Keratinocyte (primary cell): ENCODE results near the gene CD74. TPM values are rescaled to one million over a fixed set of nuclear protein-coding genes. Genes with fewer than 3 reads are reported as not detected.

ENCODE experiments used
- DNase-seq: peaks from one replicate; pipeline ENCODE4 v3.0.0-alpha.2; 2011; ENCODE audit warnings: low read depth, missing footprints, low spot score
- FAIRE-seq: peaks from 2 replicates; lab custom pipeline; 2011; peaks lifted over from hg19 to GRCh38; lab: Jason Lieb, UNC
- H2AFZ ChIP-seq: 2 replicates; pipeline ENCODE4 v1.6.0; 2012; ENCODE audit warnings: low read length, control low read depth, inconsistent platforms; ENCODE audit not compliant: control insufficient read depth
- H3K27ac ChIP-seq: 2 replicates; pipeline ENCODE4 v1.5.1; 2011; ENCODE audit warnings: low read length; ENCODE audit not compliant: control insufficient read depth, insufficient read depth
- H3K27me3 ChIP-seq: 3 replicates; pipeline ENCODE4 v1.6.0; 2011; ENCODE audit warnings: low read length; ENCODE audit not compliant: control insufficient read depth, insufficient read depth; ENCODE audit errors: extremely low read depth
- H3K36me3 ChIP-seq, 2 experiments: 2 replicates in 1 of 2; 3 replicates in 1 of 2; pipeline ENCODE4 v1.5.1; 2011; ENCODE audit warnings: low read length in 2 of 2, mild to moderate bottlenecking in 1 of 2; ENCODE audit not compliant: control insufficient read depth in 2 of 2, insufficient read depth in 2 of 2; ENCODE audit errors: extremely low read depth in 1 of 2
- H3K4me1 ChIP-seq: 3 replicates; pipeline ENCODE4 v1.5.1; 2011; ENCODE audit warnings: low read length; ENCODE audit not compliant: control insufficient read depth, insufficient read depth; ENCODE audit errors: extremely low read depth
- H3K4me2 ChIP-seq: 3 replicates; pipeline ENCODE4 v1.6.0; 2011; ENCODE audit warnings: low read depth, low read length; ENCODE audit not compliant: control insufficient read depth, insufficient read depth; ENCODE audit errors: extremely low read depth
- H3K4me3 ChIP-seq, 3 experiments: fragments of 200-600 bp in 1 of 3; sonication (generic) in 1 of 3; 2 replicates in 2 of 3; 3 replicates in 1 of 3; pipeline ENCODE4 v1.5.1; 2011 to 2016; ENCODE audit warnings: low read length in 3 of 3, mild to moderate bottlenecking in 3 of 3, control low read depth in 2 of 3, inconsistent platforms in 1 of 3, low read depth in 1 of 3, mixed read lengths in 1 of 3, mixed run types in 1 of 3, moderate library complexity in 1 of 3; ENCODE audit not compliant: control insufficient read depth in 2 of 3, insufficient read depth in 2 of 3; ENCODE audit errors: extremely low read depth in 1 of 3
- H3K79me2 ChIP-seq: 2 replicates; pipeline ENCODE4 v1.6.0; 2012; ENCODE audit warnings: low read length; ENCODE audit not compliant: control insufficient read depth, insufficient read depth
- H3K9ac ChIP-seq: 3 replicates; pipeline ENCODE4 v1.6.0; 2011; ENCODE audit warnings: low read length; ENCODE audit not compliant: control insufficient read depth, insufficient read depth; ENCODE audit errors: extremely low read depth
- H3K9me1 ChIP-seq: 3 replicates; pipeline ENCODE4 v1.6.0; 2011; ENCODE audit warnings: low read length; ENCODE audit not compliant: control insufficient read depth, insufficient read depth; ENCODE audit errors: extremely low read depth
- H3K9me3 ChIP-seq: 2 replicates; pipeline ENCODE4 v1.5.1; 2012; ENCODE audit warnings: low read depth, low read length; ENCODE audit not compliant: control insufficient read depth
- H4K20me1 ChIP-seq: 3 replicates; pipeline ENCODE4 v1.6.0; 2011; ENCODE audit warnings: low read length; ENCODE audit not compliant: control insufficient read depth, insufficient read depth; ENCODE audit errors: extremely low read depth
- CTCF ChIP-seq, 3 experiments: IDR thresholded peaks in 1 of 3; conservative IDR thresholded peaks in 1 of 3; optimal IDR thresholded peaks in 1 of 3; 2 replicates in 2 of 3; 3 replicates in 1 of 3; pipeline versions ENCODE3 to v1.5.1; 2011; ENCODE audit warnings: low read length in 3 of 3, mild to moderate bottlenecking in 3 of 3, moderate library complexity in 2 of 3, control low read depth in 1 of 3, inconsistent platforms in 1 of 3; ENCODE audit not compliant: insufficient read depth in 2 of 3; ENCODE audit errors: extremely low read depth in 1 of 3
- EZH2 ChIP-seq: IDR thresholded peaks from one replicate; pipeline ENCODE4 v1.6.1; 2012; ENCODE audit warnings: inconsistent platforms, mild to moderate bottlenecking, low read length, moderate library complexity
- dilution Hi-C: fragments of 300-500 bp; cut with MboI; formaldehyde crosslinking; loops from one replicate; pipeline ENCODE4 v1.7.0; 2020; ENCODE audit warnings: low sequenced_read_pairs; ENCODE audit not compliant: extremely low pct_ligation_motif_present
- polyA plus RNA-seq, 5 experiments: library from polyadenylated mRNA; depleted of rRNA in 3 of 5; stranded (reverse) in 3 of 5; stranded (forward) in 1 of 5; unstranded in 1 of 5; fragments of >200 nt; gene quantifications; 1 replicate in 1 of 5; 2 replicates in 3 of 5; 3 replicates in 1 of 5; pipeline versions ENCODE4 v1.2.1 to v1.2.3, GENCODE V29; 2011 to 2012; ENCODE audit warnings: missing spikeins in 2 of 5, low read depth in 1 of 5, low replicate concordance in 1 of 5

CD74 gene
- polyA plus RNA-seq, 1 donor (not counting 4 experiments of a cell fraction or from before 2014, with no cell fraction given) = 0.71 TPM

DNA sequence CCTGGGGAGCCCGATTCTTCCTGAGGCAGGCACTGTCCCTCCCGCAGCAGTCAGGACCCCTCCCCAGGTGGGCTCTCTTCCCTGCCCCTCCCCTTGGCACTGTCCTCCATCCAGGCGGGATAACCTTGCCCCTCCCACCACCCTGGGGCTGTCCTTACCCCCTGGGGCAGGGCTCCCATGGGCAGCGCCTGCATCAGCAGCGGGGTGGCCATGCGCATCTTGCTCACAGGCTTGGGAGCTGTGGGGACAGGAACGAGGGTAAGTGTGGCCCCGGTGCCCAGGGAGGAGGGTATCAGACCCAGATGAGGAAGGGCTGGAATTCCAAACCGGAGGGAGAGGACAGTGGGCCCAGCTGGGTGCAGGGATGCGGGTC, 6.0 kb downstream of the CD74 start:
- Histone ChIP-seq H3K27me3 (no peaks in the 10 kb centered on the region), H3K4me1 (no peaks in the 10 kb centered on the region)
- dilution Hi-C loops = no loop called here

GRCh38 chr5:150406103-150406722, 6.5 kb downstream of the CD74 start:
- dilution Hi-C loops = no loop called here
- FAIRE-seq = no peak
- Histone ChIP-seq H2AFZ (no peak overlapping the region), H3K9me3 (no peaks in the 10 kb centered on the region), H3K9ac (no peak overlapping the region), H3K36me3 (no peaks in the 10 kb centered on the region), H3K4me3 (no peak overlapping the region), H3K4me2 (no peak overlapping the region), H4K20me1 (no peaks in the 10 kb centered on the region), H3K4me1 (no peaks in the 10 kb centered on the region), H3K27me3 (no peaks in the 10 kb centered on the region), H3K9me1 (no peaks in the 10 kb centered on the region), H3K79me2 (no peaks in the 10 kb centered on the region), H3K27ac (no peak overlapping the region)
- TF ChIP-seq CTCF (optimal IDR thresholded peaks at IDR 0.05 in 1 of 3, IDR thresholded peaks at IDR 0.05 in 1 of 3, conservative IDR thresholded peaks at IDR 0.05 in 1 of 3; ENCODE audit: extremely low read depth in 1 of 3, insufficient read depth in 2 of 3, low read length in 3 of 3) (no peak), EZH2 (no peak)
- DNase-seq = no peak

More for the DNA sequence above, 6.0 kb downstream of the CD74 start:
- Histone ChIP-seq H3K79me2 (no peaks in the 10 kb centered on the region), H3K4me2 (no peak overlapping the region), H3K9ac (no peak overlapping the region), H2AFZ (no peak overlapping the region), H3K9me1 (no peaks in the 10 kb centered on the region), H3K36me3 (no peaks in the 10 kb centered on the region), H3K4me3 (no peak overlapping the region), H4K20me1 (no peaks in the 10 kb centered on the region), H3K27ac (no peak overlapping the region), H3K9me3 (no peaks in the 10 kb centered on the region)
- no peak for DNase-seq
- FAIRE-seq = no peak
- TF ChIP-seq CTCF (optimal IDR thresholded peaks at IDR 0.05 in 1 of 3, IDR thresholded peaks at IDR 0.05 in 1 of 3, conservative IDR thresholded peaks at IDR 0.05 in 1 of 3; ENCODE audit: extremely low read depth in 1 of 3, insufficient read depth in 2 of 3, low read length in 3 of 3) = no peak
- TF ChIP-seq EZH2 = no peak
